GM19455 (cell line): ENCODE data around the gene EHBP1.

Experiments used
- ATAC-seq: cut with Tn5 transposase; IDR thresholded peaks from one replicate; pipeline ENCODE4 v1.9.1; 2021; ENCODE audit not compliant: unreplicated experiment

The EHBP1 gene

GRCh38 chr2:62814123-62814522 lies 108.6 kb downstream of the EHBP1 start:
- no peak for ATAC-seq

DNA sequence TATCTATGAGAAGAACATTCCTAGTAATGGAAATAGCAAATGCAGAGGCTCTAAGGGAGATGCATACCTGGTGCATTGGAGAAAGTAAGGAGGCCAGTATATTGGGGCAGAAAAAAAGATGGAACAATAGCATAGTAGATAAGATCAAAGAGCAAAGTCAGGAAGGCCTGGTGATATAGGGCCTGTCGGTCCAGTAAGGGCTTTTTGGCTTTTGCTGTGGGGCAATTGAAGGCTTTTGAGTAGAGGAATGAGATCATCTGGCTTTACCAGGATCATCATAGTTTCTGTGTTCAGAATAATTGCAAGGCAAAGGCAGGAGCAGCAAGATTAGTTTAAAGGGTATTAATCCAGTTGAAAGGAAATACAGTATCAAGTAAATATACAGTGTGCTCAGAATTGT lies 111.8 kb downstream of the EHBP1 start:
- ATAC-seq: no peak

DNA sequence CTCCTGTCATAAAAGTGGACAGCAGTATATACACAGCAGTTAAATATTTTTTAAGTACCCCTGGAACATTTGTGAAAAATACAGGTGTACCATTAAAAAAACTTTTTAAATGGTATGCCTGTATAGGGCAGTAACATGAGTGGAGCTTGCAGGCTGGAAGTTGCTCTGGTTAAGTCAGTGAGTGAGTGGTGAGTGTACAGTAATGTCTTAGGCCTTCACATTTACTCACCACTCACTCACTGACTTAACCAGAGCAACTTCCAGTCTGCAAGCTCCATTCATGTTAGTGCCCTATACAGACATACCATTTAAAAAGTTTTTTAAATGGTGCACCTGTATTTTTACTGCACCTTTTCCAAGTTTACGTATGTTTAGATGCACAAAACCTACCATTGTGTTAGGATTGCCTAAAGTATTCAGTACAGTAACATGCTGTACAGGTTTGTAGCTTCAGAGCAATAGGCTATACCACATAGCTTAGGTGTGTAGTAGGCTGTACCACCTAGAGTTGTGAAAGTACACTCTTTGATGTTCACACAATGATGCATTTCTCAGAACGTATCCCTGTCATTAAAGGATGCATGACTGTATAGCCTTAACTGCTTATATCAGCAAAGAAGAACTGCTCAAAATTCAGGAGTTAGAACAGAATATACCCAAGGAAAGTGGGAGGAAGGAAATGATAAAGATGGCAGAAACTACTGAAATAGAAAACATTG lies 112.6 kb downstream of the EHBP1 start:
- ATAC-seq: no peak

- ATAC-seq: no peak
Measured at GRCh38 chr2:62822549-62822948, 117.0 kb downstream of the EHBP1 start.

DNA sequence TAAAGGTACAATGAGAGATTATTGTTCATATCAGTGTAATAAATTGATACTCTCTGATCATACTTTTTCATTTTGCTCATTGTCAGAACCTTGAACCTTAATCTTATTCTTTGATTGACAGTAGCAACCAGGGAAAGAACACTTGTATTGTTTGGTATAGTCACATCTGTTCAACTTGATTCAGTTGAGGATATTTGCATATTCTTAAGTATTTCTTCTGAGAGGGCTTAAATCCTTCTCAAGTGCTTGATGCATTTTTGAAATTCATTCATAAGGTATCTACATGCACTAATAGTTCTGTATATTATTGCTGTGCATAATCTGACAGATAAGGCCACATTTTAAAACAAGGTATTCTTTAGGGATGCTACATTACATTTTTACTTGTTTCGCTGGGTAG lies 118.9 kb downstream of the EHBP1 start:
- no peak for ATAC-seq

DNA sequence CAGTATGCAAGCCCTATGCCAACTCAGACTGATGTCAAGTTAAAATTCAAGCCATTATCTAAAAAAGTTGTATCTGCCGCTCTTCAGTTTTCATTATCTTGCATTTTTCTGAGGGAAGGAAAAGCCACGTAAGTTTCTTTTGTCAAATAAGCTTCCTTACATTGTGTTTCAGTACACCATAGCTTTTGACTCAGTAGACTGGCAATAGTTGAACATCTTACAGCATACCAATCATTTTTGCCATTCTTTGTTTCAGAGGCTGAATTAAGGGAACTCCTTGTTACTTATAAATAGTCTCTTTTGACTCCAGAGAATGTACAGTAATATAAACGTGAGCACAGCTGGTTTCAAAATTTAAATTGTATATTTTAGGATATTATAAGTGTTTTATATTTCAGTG lies 120.6 kb downstream of the EHBP1 start:
- no peak for ATAC-seq

- no peak for ATAC-seq
Measured at GRCh38 chr2:62826953-62827675, 121.6 kb downstream of the EHBP1 start.

DNA sequence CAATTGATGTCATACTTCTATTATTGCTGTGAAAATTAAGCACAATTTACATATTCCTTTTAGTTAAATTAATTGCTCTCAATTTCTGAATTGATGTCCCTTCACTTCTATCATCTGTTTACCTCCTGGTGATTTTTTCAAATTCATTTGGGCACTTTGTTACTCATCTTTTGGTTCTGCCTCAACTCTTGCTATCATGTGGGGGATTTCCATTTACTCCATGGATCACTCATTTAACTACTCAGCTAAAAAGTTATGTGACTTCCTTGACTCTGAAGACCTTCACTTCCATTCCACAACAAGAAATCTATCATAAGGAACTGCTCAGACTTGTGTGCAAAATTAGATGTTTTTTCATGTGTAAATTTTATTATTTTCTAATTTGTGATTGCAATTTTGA lies 126.2 kb downstream of the EHBP1 start:
- ATAC-seq: no peak

DNA sequence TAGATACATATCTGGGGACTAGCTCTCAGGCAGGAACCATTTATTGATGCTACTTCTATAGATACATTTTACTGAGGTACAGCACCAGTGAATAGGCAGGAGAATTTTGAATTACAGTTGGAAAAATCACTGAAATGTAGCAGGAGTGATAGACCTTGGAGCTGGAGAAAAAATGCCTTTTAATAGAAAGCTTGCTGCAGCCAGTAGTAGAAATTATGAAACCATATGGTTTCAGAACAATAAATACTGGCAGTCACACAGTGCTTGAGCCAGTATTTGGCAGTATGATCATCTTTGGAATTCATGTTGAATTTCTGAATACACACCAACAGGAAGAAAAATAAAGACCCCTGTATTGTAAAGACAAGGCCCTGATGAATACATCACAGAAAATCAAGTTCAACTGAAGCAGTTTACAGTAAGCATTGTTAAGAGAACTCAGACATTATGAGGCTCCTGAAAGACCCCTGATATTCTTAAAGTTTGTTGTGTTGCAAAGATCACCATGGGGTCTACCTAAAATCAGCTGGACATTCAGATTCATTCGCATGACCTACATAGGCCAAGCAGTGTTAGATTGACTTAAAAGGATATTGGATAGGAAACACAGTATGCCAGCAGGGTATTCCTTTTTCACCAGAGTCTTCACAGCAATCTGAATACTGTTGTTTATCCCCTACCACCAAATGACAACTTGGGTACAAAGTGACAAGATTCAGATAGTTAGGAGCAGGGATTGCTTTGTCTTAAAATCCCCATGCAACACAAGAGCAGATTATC lies 139.0 kb downstream of the EHBP1 start:
- no peak for ATAC-seq

DNA sequence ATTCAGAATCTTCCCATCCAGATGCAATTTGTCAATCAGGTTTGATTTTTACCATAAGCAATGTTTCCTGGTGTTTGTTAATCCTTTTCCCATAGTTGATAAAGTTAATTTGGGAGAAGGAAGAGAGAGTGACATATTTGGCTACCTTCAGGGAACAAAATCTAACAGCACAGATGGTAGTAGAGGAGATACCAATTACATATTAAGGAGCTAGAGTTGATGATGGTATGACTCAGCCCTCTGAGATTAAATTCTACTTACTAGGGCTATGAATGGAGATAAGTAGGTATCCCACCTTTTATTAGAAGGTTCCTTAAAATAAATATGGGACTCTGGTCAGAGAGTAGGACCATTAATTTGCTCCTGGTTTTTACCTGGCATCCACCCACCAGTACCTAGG lies 139.7 kb downstream of the EHBP1 start:
- no peak for ATAC-seq

DNA sequence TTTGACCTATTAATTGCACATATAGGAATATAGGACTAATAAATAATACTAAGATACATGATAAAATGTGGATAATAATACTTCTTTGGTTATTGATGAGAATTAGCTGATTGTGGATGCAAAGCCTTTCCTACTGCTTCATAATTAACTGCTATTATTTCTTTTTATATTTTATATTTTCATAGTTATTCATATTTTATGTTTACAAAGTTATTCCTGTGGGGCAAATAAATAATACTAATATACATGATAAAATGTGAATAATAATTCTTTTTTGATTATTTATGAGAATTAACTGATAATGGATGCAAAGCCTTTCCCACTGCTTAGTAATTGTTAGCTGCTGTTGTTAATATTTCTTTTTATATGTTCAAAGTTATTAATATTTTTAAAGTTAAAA lies 146.7 kb downstream of the EHBP1 start:
- ATAC-seq: no peak

- ATAC-seq: no peak
Measured at GRCh38 chr2:62854600-62855514, 149.3 kb downstream of the EHBP1 start.

GRCh38 chr2:62856228-62857040 lies 150.9 kb downstream of the EHBP1 start:
- ATAC-seq: no peak

DNA sequence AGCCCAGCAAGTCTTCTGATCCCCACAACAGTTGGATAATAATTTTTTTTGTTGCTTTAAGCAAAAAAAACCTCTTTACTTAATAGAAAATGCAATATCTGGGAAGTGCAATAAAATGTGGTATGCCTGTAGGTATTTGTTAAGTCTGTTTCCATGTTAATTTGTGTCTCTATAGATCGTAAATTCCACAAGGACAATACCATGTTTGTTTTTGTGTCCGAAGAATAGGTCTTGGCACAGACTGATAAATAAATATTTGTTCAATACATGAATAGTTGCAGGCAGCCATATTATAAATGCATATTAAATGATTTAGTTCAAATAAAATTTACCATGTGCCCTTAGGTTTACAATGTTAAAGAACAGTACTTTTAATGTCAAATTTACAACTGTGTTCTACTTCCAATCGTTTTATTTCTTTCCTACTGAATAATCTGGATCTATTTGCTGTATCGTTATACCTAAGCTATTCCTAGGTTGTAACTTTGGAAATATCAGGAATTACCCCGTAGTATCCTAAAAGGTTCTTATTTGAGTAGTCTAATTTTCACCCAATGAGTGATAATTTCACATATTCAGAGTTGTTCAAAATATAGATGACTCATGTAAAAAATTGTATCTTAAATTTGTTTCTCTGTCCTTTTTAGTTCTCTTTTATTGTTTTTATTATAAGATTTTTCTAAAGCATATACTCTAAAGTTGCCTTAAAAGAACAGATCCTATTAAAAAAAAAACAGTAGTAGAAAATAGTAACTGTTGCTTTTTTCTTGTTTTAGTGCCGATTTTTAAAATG lies 151.8 kb downstream of the EHBP1 start:
- ATAC-seq: no peak

DNA sequence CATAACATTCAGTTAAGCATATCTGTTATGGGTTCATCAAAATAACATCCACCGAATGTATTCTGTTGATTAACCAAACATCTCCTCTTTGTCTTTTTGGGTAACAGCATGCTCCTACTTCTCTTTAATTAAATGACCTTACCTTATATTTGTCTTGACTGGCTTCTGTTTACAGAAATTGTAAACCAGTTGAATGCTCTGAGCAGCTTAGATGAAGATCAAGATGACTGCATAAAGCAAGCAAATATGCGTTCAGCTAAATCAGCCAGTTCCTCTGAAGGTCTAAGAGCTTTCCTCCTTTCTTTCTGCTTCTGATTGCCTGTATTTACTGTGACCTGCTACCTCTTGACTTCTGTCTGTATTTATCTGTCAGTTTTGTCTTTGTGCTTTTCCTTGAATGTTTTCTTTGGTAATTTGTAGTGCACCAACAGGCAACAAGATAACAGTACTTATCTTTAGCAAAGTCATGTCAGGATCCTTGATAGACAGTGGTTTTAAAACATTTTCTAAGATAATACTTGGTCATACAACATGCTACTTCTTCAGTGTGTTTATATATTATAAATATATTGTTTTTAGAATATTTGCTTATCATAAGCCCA lies 152.8 kb downstream of the EHBP1 start:
- no peak for ATAC-seq

DNA sequence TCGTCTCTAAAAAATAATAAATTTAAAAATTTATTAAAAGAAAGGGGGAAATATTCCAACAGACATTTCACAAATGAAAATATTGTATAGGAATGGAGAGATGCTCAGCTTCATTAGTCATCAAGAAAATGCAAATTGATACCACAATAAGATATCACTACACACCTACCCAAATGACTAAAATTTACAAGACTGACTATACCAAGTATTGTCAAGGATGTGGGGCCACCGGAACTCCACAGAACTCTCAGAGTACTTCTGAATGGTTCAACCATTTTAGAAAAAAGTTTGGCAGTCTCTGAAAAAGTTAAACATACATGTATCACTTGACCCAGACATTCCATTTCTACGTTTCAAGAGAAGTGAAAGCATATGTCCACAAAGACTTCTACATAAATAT lies 163.4 kb downstream of the EHBP1 start:
- ATAC-seq: no peak

- no peak for ATAC-seq
Measured at GRCh38 chr2:62870966-62871365, 165.5 kb downstream of the EHBP1 start.

DNA sequence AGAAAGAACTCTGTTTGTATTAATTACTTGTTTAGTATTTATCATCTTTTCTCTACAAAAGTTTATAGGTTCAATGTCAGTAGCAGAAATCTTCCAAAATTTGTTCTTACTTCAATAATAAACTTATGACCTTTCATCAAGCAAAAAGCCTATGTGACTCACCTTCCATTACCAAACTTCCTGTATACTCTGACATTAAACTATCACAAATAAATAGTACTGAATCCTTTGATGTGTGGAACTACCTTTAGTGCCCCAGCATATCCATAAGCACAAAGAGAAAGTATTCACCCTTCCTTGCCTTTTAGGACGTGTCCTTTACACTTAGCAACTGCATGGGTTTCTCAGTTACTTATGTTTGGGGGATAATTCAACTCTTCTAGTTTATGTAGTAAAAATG lies 166.0 kb downstream of the EHBP1 start:
- ATAC-seq: no peak

DNA sequence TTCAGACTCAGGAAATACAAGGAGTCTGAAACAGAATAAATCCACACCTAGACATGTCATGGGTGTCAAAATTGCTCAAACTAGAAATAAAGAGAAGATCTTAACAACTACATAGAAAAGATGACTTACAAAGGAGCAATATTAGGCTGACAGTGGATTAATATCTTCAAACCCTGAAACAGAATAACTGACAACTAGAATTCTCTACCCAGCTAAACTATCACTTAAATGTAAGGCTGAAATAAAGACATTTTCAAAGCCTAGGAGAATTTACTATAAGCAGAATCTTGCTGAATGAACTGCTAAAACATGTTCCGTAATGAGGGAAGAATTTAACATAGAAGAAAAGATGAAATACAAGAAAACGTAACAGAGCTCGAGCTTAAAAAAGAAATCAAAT lies 168.1 kb downstream of the EHBP1 start:
- no peak for ATAC-seq
